ENCODE data around the gene LHFPL3.

The LHFPL3 gene

GRCh38 chr7:104629408-104629807, 301.0 kb downstream of the LHFPL3 start:
- no peaks in the 10 kb centered on the region for H3K9me3 ChIP-seq (ENCODE audit: severe bottlenecking)
- H3K4me3 ChIP-seq (ENCODE audit: low read depth, low read length), result no peak overlapping the region
- H3K36me3 ChIP-seq, result no peaks in the 10 kb centered on the region
- H3K27ac ChIP-seq, result no peak overlapping the region
- no peaks in the 10 kb centered on the region for H3K27me3 ChIP-seq (ENCODE audit: insufficient read depth, low read depth, severe bottlenecking)
- DNase-seq, result no peak
- no peak for TF ChIP-seq CTCF (IDR thresholded peaks at IDR 0.05; ENCODE audit: low read depth, low read length)

- no peaks in the 10 kb centered on the region for H3K36me3 ChIP-seq
- no peak for TF ChIP-seq CTCF (IDR thresholded peaks at IDR 0.05; ENCODE audit: low read depth, low read length)
- no peak overlapping the region for H3K27ac ChIP-seq
- no peaks in the 10 kb centered on the region for H3K9me3 ChIP-seq (ENCODE audit: severe bottlenecking)
- no peak overlapping the region for H3K4me3 ChIP-seq (ENCODE audit: low read depth, low read length)
- DNase-seq, result no peak
- no peaks in the 10 kb centered on the region for H3K27me3 ChIP-seq (ENCODE audit: insufficient read depth, low read depth, severe bottlenecking)
Observed at GRCh38 chr7:104640506-104640905, 312.1 kb downstream of the LHFPL3 start.

GRCh38 chr7:104642560-104642959, 314.2 kb downstream of the LHFPL3 start:
- Histone ChIP-seq H3K9me3 (ENCODE audit: severe bottlenecking) (no peaks in the 10 kb centered on the region), H3K36me3 (no peaks in the 10 kb centered on the region), H3K27me3 (ENCODE audit: insufficient read depth, low read depth, severe bottlenecking) (no peaks in the 10 kb centered on the region), H3K27ac (no peak overlapping the region; the same call in 1 of the 2 replicates), H3K4me3 (ENCODE audit: low read depth, low read length) (no peak overlapping the region)
- peak; percentile 58 for DNase-seq
- no peak for TF ChIP-seq CTCF (IDR thresholded peaks at IDR 0.05; ENCODE audit: low read depth, low read length)

- DNase-seq, result peak; percentile 11
Observed at GRCh38 chr7:104643587-104644217, 315.3 kb downstream of the LHFPL3 start.

GRCh38 chr7:104650991-104651640, 322.7 kb downstream of the LHFPL3 start:
- DNase-seq, result no peak
- no peaks in the 10 kb centered on the region for H3K36me3 ChIP-seq

More at GRCh38 chr7:104643587-104644217, 315.3 kb downstream of the LHFPL3 start:
- H3K27me3 ChIP-seq (ENCODE audit: insufficient read depth, low read depth, severe bottlenecking), result no peaks in the 10 kb centered on the region
- no peaks in the 10 kb centered on the region for H3K36me3 ChIP-seq
- H3K9me3 ChIP-seq (ENCODE audit: severe bottlenecking), result no peaks in the 10 kb centered on the region
- H3K27ac ChIP-seq, result no peak overlapping the region
- TF ChIP-seq CTCF (IDR thresholded peaks at IDR 0.05; ENCODE audit: low read depth, low read length), result peak; percentile 54
- no peak overlapping the region for H3K4me3 ChIP-seq (ENCODE audit: low read depth, low read length)

More at GRCh38 chr7:104650991-104651640, 322.7 kb downstream of the LHFPL3 start:
- H3K9me3 ChIP-seq (ENCODE audit: severe bottlenecking), result no peaks in the 10 kb centered on the region
- H3K27me3 ChIP-seq (ENCODE audit: insufficient read depth, low read depth, severe bottlenecking), result no peaks in the 10 kb centered on the region
- H3K27ac ChIP-seq, result no peak overlapping the region
- TF ChIP-seq CTCF (IDR thresholded peaks at IDR 0.05; ENCODE audit: low read depth, low read length), result no peak
- no peak overlapping the region for H3K4me3 ChIP-seq (ENCODE audit: low read depth, low read length)
